ENCODE data around the gene FOSB. TPM values are rescaled to one million over a fixed set of nuclear protein-coding genes. Genes with fewer than 3 reads are reported as not detected.

The FOSB gene
- total RNA-seq, 3 donors from 2014 or later: 0.58 to 10.3 (median 1.6) TPM

DNA sequence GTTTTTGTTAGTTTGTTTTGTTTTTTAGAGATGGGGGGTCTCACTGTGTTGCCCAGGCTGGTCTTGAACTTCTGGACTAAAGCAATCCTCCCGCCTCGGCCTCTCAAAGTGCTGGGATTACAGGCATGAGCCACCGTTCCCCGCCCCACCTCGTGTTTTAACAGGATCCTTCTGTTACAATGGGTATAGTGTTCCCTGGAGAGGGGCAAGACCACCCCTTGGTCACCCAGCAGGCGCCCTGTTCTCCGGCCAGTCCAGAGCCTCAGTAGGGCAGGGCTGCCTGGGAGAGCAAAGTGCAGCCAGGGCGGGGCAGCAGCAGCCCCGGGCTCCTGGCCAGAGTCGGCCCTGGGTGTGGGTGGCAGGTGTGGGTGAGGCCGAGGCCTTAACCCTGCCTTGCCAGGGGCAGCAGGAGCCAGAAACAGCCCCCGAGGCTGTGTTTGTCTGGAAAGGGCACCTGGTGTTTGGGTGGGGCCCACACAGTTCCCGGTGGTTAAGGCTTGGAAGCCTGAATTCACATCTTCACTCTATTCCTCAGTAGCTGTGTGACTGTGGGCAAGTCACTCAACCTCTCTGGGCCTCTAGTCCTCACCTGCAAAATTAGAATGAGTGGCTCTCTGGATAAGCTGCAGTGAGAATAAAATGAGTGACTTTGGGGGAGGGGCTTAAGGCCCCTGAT, 46.7 kb downstream of the FOSB start:
- no peak overlapping the region for H3K4me3 ChIP-seq
- DNase-seq: peak; percentile 90 to 95 (median 94)
- TF ChIP-seq, protein P1, sequence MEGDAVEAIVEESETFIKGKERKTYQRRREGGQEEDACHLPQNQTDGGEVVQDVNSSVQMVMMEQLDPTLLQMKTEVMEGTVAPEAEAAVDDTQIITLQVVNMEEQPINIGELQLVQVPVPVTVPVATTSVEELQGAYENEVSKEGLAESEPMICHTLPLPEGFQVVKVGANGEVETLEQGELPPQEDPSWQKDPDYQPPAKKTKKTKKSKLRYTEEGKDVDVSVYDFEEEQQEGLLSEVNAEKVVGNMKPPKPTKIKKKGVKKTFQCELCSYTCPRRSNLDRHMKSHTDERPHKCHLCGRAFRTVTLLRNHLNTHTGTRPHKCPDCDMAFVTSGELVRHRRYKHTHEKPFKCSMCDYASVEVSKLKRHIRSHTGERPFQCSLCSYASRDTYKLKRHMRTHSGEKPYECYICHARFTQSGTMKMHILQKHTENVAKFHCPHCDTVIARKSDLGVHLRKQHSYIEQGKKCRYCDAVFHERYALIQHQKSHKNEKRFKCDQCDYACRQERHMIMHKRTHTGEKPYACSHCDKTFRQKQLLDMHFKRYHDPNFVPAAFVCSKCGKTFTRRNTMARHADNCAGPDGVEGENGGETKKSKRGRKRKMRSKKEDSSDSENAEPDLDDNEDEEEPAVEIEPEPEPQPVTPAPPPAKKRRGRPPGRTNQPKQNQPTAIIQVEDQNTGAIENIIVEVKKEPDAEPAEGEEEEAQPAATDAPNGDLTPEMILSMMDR (IDR thresholded peaks at IDR 0.05): no peak
- peaks cover 81% of the 10 kb centered on the region for H3K4me1 ChIP-seq (ENCODE audit: low read depth)
- peaks cover 5% of the 10 kb centered on the region for H3K36me3 ChIP-seq (ENCODE audit: low read depth)
- ATAC-seq: peak; percentile 87
- no peaks in the 10 kb centered on the region for H3K9me3 ChIP-seq
- intact Hi-C loops (cut with DNase I, micrococcal nuclease): no loop called here

DNA sequence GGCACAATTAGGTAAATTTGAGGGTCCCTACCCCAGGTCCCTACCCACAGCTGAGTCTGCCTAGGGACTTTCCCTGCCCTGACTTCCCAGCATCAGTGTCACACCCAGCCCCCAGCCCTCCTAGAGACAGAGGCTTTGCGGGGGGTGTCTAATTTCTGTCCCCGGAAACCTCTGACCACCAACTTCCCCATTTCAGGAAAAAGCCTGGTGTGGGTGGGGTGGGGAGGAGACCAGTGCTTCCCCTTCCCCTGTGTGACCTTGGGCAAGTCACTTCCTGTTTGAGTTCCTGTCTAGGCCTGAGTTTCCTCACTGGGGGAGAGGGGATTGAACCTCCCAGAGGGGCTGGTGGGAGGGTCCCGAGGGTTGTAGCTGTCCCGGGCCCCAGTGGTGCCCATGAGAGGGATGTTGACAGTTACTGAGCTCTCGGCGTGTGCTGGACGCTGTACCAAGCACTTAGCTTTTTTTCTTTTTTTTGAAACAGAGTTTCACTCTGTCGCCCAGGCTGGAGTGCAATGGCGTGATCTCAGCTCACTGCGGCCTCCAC, 47.4 kb downstream of the FOSB start:
- Histone ChIP-seq H3K36me3 (ENCODE audit: low read depth) (peaks cover 8% of the 10 kb centered on the region), H3K9me3 (no peaks in the 10 kb centered on the region), H3K4me3 (no peak overlapping the region), H3K4me1 (ENCODE audit: low read depth) (peaks cover 75% of the 10 kb centered on the region)
- peak; percentile 59 to 73 (median 72) for DNase-seq
- intact Hi-C loops (cut with DNase I, micrococcal nuclease): no loop called here
- peak; percentile 42 for ATAC-seq
- TF ChIP-seq, protein P1 (IDR thresholded peaks at IDR 0.05): no peak

GRCh38 chr19:45515807-45516401, 48.1 kb downstream of the FOSB start:
- TF ChIP-seq, protein P1 (IDR thresholded peaks at IDR 0.05): no peak
- intact Hi-C loops (cut with DNase I, micrococcal nuclease): no loop called here
- peak; percentile 80 for DNase-seq
- Histone ChIP-seq H3K36me3 (ENCODE audit: low read depth) (peaks cover 11% of the 10 kb centered on the region), H3K9me3 (no peaks in the 10 kb centered on the region), H3K4me1 (ENCODE audit: low read depth) (peaks cover 74% of the 10 kb centered on the region), H3K4me3 (no peak overlapping the region)
- ATAC-seq: peak; percentile 50

GRCh38 chr19:45517238-45517637, 49.4 kb downstream of the FOSB start:
- intact Hi-C loops (cut with DNase I, micrococcal nuclease): no loop called here
- ATAC-seq: no peak
- DNase-seq: peak in 1 of 3 donors; percentile 28
- no peak overlapping the region for H3K4me3 ChIP-seq
- no peaks in the 10 kb centered on the region for H3K9me3 ChIP-seq
- H3K36me3 ChIP-seq (ENCODE audit: low read depth): peaks cover 11% of the 10 kb centered on the region
- H3K4me1 ChIP-seq (ENCODE audit: low read depth): peaks cover 71% of the 10 kb centered on the region
- TF ChIP-seq, protein P1 (IDR thresholded peaks at IDR 0.05): no peak

DNA sequence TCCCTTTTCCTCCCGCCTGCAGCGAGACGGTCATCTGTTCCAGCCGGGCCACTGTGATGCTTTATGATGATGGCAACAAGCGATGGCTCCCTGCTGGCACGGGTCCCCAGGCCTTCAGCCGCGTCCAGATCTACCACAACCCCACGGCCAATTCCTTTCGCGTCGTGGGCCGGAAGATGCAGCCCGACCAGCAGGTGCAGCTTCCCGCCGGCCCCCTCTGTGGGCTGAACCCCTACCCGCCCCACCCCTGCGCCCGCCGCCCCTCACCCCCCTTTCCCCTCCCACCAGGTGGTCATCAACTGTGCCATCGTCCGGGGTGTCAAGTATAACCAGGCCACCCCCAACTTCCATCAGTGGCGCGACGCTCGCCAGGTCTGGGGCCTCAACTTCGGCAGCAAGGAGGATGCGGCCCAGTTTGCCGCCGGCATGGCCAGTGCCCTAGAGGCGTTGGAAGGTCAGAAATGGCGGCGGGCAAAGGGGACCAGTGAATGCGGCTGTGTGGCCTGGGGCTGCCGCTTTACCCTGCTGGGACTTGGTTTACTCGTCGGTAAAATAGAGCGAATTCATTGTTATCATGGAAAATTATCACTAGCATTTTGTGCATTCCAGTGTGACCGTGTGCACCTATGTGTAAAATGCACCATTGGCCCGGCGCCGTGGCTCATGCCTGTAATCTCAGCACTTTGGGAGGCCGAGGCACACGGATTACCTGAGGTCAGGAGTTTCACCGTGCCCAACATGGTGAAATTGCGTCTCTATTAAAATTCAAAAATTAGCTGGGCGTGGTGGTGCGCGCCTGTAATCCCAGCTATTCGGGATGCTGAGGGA, 50.1 kb downstream of the FOSB start:
- Histone ChIP-seq H3K36me3 (ENCODE audit: low read depth) (peaks cover 17% of the 10 kb centered on the region), H3K4me3 (no peak overlapping the region), H3K4me1 (ENCODE audit: low read depth) (peaks cover 65% of the 10 kb centered on the region), H3K9me3 (no peaks in the 10 kb centered on the region)
- TF ChIP-seq, protein P1 (IDR thresholded peaks at IDR 0.05): no peak
- peak; percentile 32 to 52 (median 43) for DNase-seq
- no peak for ATAC-seq
- intact Hi-C loops (cut with DNase I, micrococcal nuclease): no loop called here
